Measurements from ENCODE around the gene KBTBD13. TPM values are rescaled to one million over a fixed set of nuclear protein-coding genes. Genes with fewer than 3 reads are reported as not detected.
"Not testable (repeated sequence)": the region's sequence is repeated elsewhere in the genome, so short reads cannot be mapped to it uniquely, and the experiment has no call there.

KBTBD13 gene
- total and polyA plus RNA-seq, 7 donors: 0.12 to 5.7 (median 1.8) TPM

DNA sequence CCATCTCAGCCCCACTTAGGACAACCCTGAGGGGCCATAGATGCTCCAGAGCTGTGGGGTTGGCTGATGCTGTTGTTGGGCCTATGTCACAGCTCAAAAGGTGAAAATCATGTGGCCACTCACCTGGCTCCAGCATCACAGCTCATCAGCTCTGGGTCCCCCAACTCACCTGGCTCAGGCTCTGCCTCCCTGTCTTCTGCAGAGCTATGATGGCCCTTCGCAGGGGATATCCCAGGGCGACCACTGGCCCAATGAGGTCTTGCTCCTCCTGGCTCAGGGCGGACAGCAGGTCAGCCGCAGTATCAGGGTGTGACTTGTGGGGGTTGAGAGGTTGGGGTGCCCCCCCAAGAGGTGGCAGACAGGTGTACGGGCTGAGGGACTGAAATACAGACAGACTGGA is 22.8 kb downstream of the KBTBD13 start:
- intact Hi-C loops (cut with DNase I): no loop called here

GRCh38 chr15:65099801-65100200 is 23.3 kb downstream of the KBTBD13 start:
- ATAC-seq; intact Hi-C loops (cut with DNase I); H3K27ac ChIP-seq; H3K4me3 ChIP-seq; DNase-seq; H3K27me3 ChIP-seq (ENCODE audit: insufficient read depth in 3 of 3, low read length in 2 of 3); H3K4me1 ChIP-seq; H3K9me3 ChIP-seq: not testable (repeated sequence)
- 94 to 96% (median 94%) methylated on average over 10 of the region's 10 CpGs for WGBS, 3 donors
- peaks cover 4 to 71% of the 10 kb centered on the region in 2 donors for H3K36me3 ChIP-seq (ENCODE audit: insufficient read depth in 1 of 2, low read depth in 1 of 2)

More for the DNA sequence above, 22.8 kb downstream of the KBTBD13 start:
- DNase-seq (no peak), ATAC-seq (no peak)
- Histone ChIP-seq H3K36me3 (ENCODE audit: insufficient read depth in 1 of 2, low read depth in 1 of 2) (peaks cover 4 to 66% of the 10 kb centered on the region in 2 donors), H3K9me3 (no peaks in the 10 kb centered on the region), H3K27ac (no peak overlapping the region), H3K4me1 (peaks cover 9% of the 10 kb centered on the region), H3K4me3 (no peak overlapping the region), H3K27me3 (ENCODE audit: insufficient read depth in 3 of 3, low read length in 2 of 3) (no peaks in the 10 kb centered on the region)
- TF ChIP-seq, protein P1, sequence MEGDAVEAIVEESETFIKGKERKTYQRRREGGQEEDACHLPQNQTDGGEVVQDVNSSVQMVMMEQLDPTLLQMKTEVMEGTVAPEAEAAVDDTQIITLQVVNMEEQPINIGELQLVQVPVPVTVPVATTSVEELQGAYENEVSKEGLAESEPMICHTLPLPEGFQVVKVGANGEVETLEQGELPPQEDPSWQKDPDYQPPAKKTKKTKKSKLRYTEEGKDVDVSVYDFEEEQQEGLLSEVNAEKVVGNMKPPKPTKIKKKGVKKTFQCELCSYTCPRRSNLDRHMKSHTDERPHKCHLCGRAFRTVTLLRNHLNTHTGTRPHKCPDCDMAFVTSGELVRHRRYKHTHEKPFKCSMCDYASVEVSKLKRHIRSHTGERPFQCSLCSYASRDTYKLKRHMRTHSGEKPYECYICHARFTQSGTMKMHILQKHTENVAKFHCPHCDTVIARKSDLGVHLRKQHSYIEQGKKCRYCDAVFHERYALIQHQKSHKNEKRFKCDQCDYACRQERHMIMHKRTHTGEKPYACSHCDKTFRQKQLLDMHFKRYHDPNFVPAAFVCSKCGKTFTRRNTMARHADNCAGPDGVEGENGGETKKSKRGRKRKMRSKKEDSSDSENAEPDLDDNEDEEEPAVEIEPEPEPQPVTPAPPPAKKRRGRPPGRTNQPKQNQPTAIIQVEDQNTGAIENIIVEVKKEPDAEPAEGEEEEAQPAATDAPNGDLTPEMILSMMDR (IDR thresholded peaks at IDR 0.05): no peak
- 88 to 97% (median 94%) methylated on average over 5 of the region's 5 CpGs for WGBS, 3 donors

GRCh38 chr15:65100442-65100841 is 23.9 kb downstream of the KBTBD13 start:
- H3K27ac ChIP-seq: no peak overlapping the region
- no peak for DNase-seq
- no peaks in the 10 kb centered on the region for H3K9me3 ChIP-seq
- H3K27me3 ChIP-seq (ENCODE audit: insufficient read depth in 3 of 3, low read length in 2 of 3): no peaks in the 10 kb centered on the region
- TF ChIP-seq, protein P1 (IDR thresholded peaks at IDR 0.05): no peak
- H3K36me3 ChIP-seq (ENCODE audit: insufficient read depth in 1 of 2, low read depth in 1 of 2): peaks cover 4 to 77% of the 10 kb centered on the region in 2 donors
- H3K4me3 ChIP-seq: no peak overlapping the region
- no peak for ATAC-seq
- intact Hi-C loops (cut with DNase I): no loop called here
- peaks cover 9% of the 10 kb centered on the region for H3K4me1 ChIP-seq
- WGBS, 3 donors: 76 to 84% (median 78%) methylated on average over 7 of the region's 7 CpGs

DNA sequence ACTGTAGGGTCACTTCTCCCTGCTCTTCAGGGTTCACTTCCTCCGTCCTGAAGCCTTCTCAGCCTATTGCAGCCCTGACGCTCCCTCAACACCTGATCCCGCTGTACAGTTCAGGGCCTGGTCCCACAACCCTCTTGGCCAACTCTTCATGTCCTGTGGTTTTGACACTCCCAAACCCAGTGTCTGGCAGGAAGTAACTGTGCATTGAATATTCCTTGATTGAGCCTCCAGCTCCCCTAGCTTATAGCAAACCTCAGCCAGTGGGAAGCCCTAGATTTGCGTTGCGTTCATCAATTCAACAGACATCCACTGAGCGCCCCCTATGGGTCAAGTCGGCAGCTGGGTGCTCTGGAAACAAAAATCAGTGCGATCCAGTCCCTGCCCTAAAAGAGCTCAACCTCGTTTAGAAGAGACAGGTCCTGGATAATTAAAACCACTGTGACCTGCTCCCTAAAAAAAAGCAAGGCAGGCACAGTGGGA is 24.9 kb downstream of the KBTBD13 start:
- ATAC-seq (peak; percentile 63 to 83 (median 68)), DNase-seq (peak; percentile 70 to 81)
- TF ChIP-seq, protein P1 (IDR thresholded peaks at IDR 0.05): peak; percentile 72
- H3K27me3 ChIP-seq (ENCODE audit: insufficient read depth in 3 of 3, low read length in 2 of 3): no peaks in the 10 kb centered on the region
- peaks cover 4 to 87% of the 10 kb centered on the region in 2 donors for H3K36me3 ChIP-seq (ENCODE audit: insufficient read depth in 1 of 2, low read depth in 1 of 2)
- H3K4me3 ChIP-seq: no peak overlapping the region
- peaks cover 4% of the 10 kb centered on the region for H3K4me1 ChIP-seq
- intact Hi-C loops (cut with DNase I): loop anchor here in 1 of 2 donors (1.0 kb wide), 1 partner anchor 47 kb away; no protein-coding TSS in a partner anchor
- WGBS, 3 donors: 36 to 45% (median 41%) methylated on average over 9 of the region's 9 CpGs
- H3K9me3 ChIP-seq: no peaks in the 10 kb centered on the region
- H3K27ac ChIP-seq: no peak overlapping the region

DNA sequence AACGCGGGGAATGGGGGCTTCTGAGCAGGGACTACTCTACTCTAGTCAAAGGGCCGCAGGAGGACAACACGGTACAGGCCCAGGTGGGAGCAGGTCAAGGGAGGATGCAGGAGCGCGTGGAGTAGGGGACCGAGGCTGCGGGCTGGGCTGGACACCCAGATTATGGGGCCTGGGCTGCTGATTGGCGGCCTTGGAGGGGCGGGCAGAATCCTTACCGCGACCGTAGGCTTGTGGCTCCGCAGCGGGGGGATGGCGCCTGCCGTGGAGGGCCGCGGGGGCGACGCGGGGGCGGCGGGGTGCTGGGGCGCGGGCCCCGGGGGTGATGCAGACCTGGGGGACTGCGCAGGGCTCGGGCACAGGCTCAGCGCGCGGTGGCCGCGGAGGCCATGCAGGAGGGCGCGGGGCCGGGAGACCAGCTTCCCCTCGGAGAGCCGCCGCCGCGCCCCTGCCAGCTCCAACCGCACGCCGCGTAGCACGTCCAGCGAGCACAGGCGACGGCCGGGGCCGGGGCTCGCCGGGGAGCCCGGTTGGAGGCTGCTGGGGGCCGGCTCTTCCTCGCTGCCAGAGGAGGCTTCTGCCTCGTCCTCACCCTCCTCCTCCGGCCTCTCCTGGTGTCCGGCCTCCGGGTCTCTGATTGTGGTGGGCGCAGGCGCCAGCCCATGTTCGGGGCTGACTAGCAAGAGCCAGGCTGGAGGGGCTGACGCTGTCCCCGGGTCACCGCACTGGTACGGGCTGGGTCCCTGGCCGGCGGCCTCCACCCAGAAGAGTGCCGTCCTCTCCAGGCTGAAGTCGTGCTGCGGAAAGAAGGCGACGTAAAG is 25.6 kb downstream of the KBTBD13 start:
- ATAC-seq: peak; percentile 3 to 22 (median 14)
- intact Hi-C loops (cut with DNase I): loop anchor here in 1 of 2 donors (1.0 kb wide), 1 partner anchor 48 kb away; no protein-coding TSS in a partner anchor
- H3K27ac ChIP-seq: no peak overlapping the region
- no peak overlapping the region for H3K4me3 ChIP-seq
- peaks cover 2% of the 10 kb centered on the region for H3K4me1 ChIP-seq
- no peaks in the 10 kb centered on the region for H3K9me3 ChIP-seq
- H3K36me3 ChIP-seq (ENCODE audit: insufficient read depth in 1 of 2, low read depth in 1 of 2): peaks cover 4 to 91% of the 10 kb centered on the region in 2 donors
- H3K27me3 ChIP-seq (ENCODE audit: insufficient read depth in 3 of 3, low read length in 2 of 3): no peaks in the 10 kb centered on the region
- WGBS, 3 donors: 61 to 75% (median 72%) methylated on average over 70 to 75 of the region's 75 CpGs
- DNase-seq: no peak
- TF ChIP-seq, protein P1 (IDR thresholded peaks at IDR 0.05): no peak

Measured in psoas muscle (tissue), 8 donors.